Liver (tissue), 9 donors: Measurements from ENCODE around the gene RASL10A. TPM values are rescaled to one million over a fixed set of nuclear protein-coding genes. Genes with fewer than 3 reads are reported as not detected.
A peak's percentile ranks its signal among the peaks of the same experiment; 100 is the strongest.

Source experiments
- DNase-seq: peaks from one replicate; pipeline ENCODE4 v3.0.0-alpha.2; 2017; ENCODE audit warnings: low spot score
- H3K27ac ChIP-seq, 2 donors: one replicate each; pipeline ENCODE4 v1.7.0; 2013; ENCODE audit warnings: inconsistent platforms in 2 of 2, low read length in 2 of 2, control low read depth in 1 of 2, low read depth in 1 of 2, mild to moderate bottlenecking in 1 of 2
- H3K27me3 ChIP-seq, 4 donors: one replicate each; pipeline versions ENCODE4 v1.6.1 to v1.7.0; 2013; ENCODE audit warnings: low read length in 3 of 4, inconsistent platforms in 1 of 4, mild to moderate bottlenecking in 1 of 4, moderate library complexity in 1 of 4; ENCODE audit not compliant: control insufficient read depth in 4 of 4, insufficient read depth in 4 of 4
- H3K36me3 ChIP-seq, 4 donors: one replicate each; pipeline versions ENCODE4 v1.6.1 to v1.7.0; 2013; ENCODE audit warnings: low read length in 3 of 4, mild to moderate bottlenecking in 3 of 4, low read depth in 1 of 4, moderate library complexity in 1 of 4; ENCODE audit not compliant: control insufficient read depth in 4 of 4, insufficient read depth in 3 of 4
- H3K4me1 ChIP-seq, 4 donors: one replicate each; pipeline versions ENCODE4 v1.6.1 to v1.7.0; 2013; ENCODE audit warnings: low read length in 3 of 4, mild to moderate bottlenecking in 3 of 4, moderate library complexity in 1 of 4; ENCODE audit not compliant: control insufficient read depth in 4 of 4, insufficient read depth in 4 of 4
- H3K4me3 ChIP-seq, 3 donors: one replicate each; pipeline versions ENCODE4 v1.6.1 to v1.7.0; 2013; ENCODE audit warnings: low read length in 3 of 3, control low read depth in 1 of 3, low read depth in 1 of 3, mild to moderate bottlenecking in 1 of 3
- H3K9ac ChIP-seq, 2 donors: one replicate each; pipeline ENCODE4 v1.7.0; 2013; ENCODE audit warnings: low read length in 2 of 2, mild to moderate bottlenecking in 2 of 2, moderate library complexity in 2 of 2, control low read depth in 1 of 2, low read depth in 1 of 2
- H3K9me3 ChIP-seq, 4 donors: one replicate each; pipeline versions ENCODE4 v1.6.1 to v1.7.0; 2013; ENCODE audit warnings: low read length in 3 of 4; ENCODE audit not compliant: control insufficient read depth in 4 of 4
- EGR1 ChIP-seq, 2 donors: IDR thresholded peaks; 2 replicates each; pipeline ENCODE4 v1.6.1; 2016 to 2018; ENCODE audit warnings: antibody characterized with exemption in 2 of 2, low read depth in 2 of 2
- FOXA1 ChIP-seq: IDR thresholded peaks from 2 replicates; pipeline ENCODE4 v1.6.1; 2016; ENCODE audit warnings: antibody characterized with exemption
- FOXA2 ChIP-seq: IDR thresholded peaks from 2 replicates; pipeline ENCODE4 v1.6.1; 2016; ENCODE audit warnings: antibody characterized with exemption
- GABPA ChIP-seq, 2 donors: IDR thresholded peaks in 1 of 2; conservative IDR thresholded peaks in 1 of 2; 2 replicates each; pipeline ENCODE4 v1.6.1; 2016; ENCODE audit warnings: antibody characterized with exemption in 2 of 2, mild to moderate bottlenecking in 1 of 2, moderate library complexity in 1 of 2
- HNF4A ChIP-seq, 2 donors: conservative IDR thresholded peaks; 2 replicates each; pipeline ENCODE4 v1.6.1; 2016; ENCODE audit warnings: antibody characterized with exemption in 2 of 2, mild to moderate bottlenecking in 2 of 2
- HNF4G ChIP-seq: IDR thresholded peaks from 2 replicates; pipeline ENCODE4 v1.6.1; 2016; ENCODE audit warnings: antibody characterized with exemption
- JUND ChIP-seq, 2 donors: IDR thresholded peaks; 2 replicates each; pipeline ENCODE4 v1.6.1; 2016; ENCODE audit warnings: antibody characterized with exemption in 2 of 2
- NR2F2 ChIP-seq: IDR thresholded peaks from 2 replicates; pipeline ENCODE4 v1.6.1; 2016; ENCODE audit warnings: antibody characterized with exemption
- RAD21 ChIP-seq, 2 donors: IDR thresholded peaks; 2 replicates each; pipeline ENCODE4 v1.6.1; 2016; ENCODE audit warnings: antibody characterized with exemption in 2 of 2, mild to moderate bottlenecking in 2 of 2
- RXRA ChIP-seq, 2 donors: IDR thresholded peaks; 2 replicates each; pipeline ENCODE4 v1.6.1; 2017 to 2018; ENCODE audit warnings: antibody characterized with exemption in 2 of 2, mild to moderate bottlenecking in 1 of 2
- SP1 ChIP-seq: IDR thresholded peaks from 2 replicates; pipeline ENCODE4 v1.6.1; 2018; ENCODE audit warnings: antibody characterized with exemption, mild to moderate bottlenecking
- TAF1 ChIP-seq: conservative IDR thresholded peaks from 2 replicates; pipeline ENCODE4 v1.6.1; 2016; ENCODE audit warnings: antibody characterized with exemption, mild to moderate bottlenecking
- YY1 ChIP-seq: IDR thresholded peaks from 2 replicates; pipeline ENCODE4 v1.6.1; 2016; ENCODE audit warnings: antibody characterized with exemption, mild to moderate bottlenecking
- WGBS: extraction: QIAGEN DNeasy Blood & Tissue Kit; methylation state at CpG from one replicate; pipeline ENCODE4 v1.1.7; 2013; 5-methylcytosine and 5-hydroxymethylcytosine counted together
- polyA plus RNA-seq, 2 donors: library from polyadenylated mRNA; stranded (reverse) in 1 of 2; unstranded in 1 of 2; fragments of 200-250 nt in 1 of 2; fragments of >200 nt in 1 of 2; fragmentation: Nextera tagmentation in 1 of 2; extraction: Ambion mirVana in 1 of 2; gene quantifications; one replicate each; pipeline versions ENCODE4 v1.2.1 to v1.2.3, GENCODE V29; 2013 to 2015
- total RNA-seq, 2 donors: library from RNA; depleted of rRNA; stranded (reverse); fragments of >200 nt; gene quantifications; one replicate each; pipeline ENCODE4 v1.2.3, GENCODE V29; 2014
- TF ChIP-seq, protein P1 (sequence below): IDR thresholded peaks from 2 replicates; pipeline ENCODE4 v1.6.1; 2016; ENCODE audit warnings: antibody characterized with exemption
- TF ChIP-seq, protein P2 (sequence below): fragments of 150-350 bp; IDR thresholded peaks from 2 replicates; pipeline ENCODE4 v1.5.1; 2017; ENCODE audit warnings: improper control_type of control experiment, low read depth, low read length; ENCODE audit not compliant: missing input control
- TF ChIP-seq, protein P3 (sequence below): IDR thresholded peaks from 2 replicates; pipeline ENCODE4 v1.6.1; 2016; ENCODE audit warnings: antibody characterized with exemption, mild to moderate bottlenecking
- TF ChIP-seq, protein P4 (sequence below): IDR thresholded peaks from 2 replicates; pipeline ENCODE4 v1.6.1; 2016; ENCODE audit warnings: antibody characterized with exemption
- TF ChIP-seq, protein P5 (sequence below): IDR thresholded peaks from 2 replicates; pipeline ENCODE4 v1.6.1; 2016; ENCODE audit warnings: antibody characterized with exemption
- donor health status: healthy.
- donor health status: healthy.
- donor health status: healthy.
- donor health status: healthy.
- donor health status: healthy.

Gene RASL10A
- total and polyA plus RNA-seq, 4 donors: 0.10 to 0.79 (median 0.47) TPM

DNA sequence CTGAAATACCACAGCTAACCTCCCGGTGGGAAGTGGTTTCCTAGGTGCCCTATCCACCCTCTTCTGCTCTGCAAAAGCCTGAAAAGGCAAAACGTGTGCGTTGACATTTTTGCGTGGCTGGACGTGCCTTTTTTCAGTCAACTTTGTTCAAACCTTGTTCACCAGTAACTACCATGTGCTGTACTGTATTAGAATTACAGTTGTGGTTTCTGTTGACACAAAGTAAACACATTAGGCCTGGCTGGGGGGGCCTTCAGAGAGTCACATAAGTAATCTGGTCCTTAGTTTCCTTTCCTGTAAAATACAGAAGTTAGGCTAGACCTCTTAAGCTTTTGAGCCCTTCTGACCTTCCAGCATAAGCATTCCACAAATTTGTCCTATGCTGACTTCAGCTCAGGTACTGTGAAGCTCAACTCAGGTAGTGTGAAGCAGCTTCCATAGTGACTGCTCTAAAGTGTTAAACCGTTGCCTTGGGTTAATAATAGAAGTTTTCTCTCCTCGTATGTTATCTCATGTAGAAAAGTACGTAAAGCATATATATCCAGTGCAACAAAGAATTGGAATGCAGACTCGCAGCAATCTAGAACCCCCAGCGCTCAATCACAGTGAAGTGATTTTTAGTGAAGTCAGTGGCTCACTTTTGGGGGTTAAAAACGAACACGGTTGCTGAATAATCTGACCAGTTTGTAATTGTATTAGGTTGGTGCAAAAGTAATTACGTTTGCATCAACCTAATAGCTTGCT is 45.6 kb downstream of the RASL10A start:
- peak overlapping the region; percentile 91 to 93 for H3K9ac ChIP-seq
- no peaks in the 10 kb centered on the region for H3K27me3 ChIP-seq
- no peak for DNase-seq
- no peaks in the 10 kb centered on the region for H3K9me3 ChIP-seq
- peaks cover 4 to 31% (median 27%) of the 10 kb centered on the region in 4 donors for H3K36me3 ChIP-seq
- peak overlapping the region; percentile 97 to 99 for H3K27ac ChIP-seq
- H3K4me3 ChIP-seq: peak overlapping the region; percentile 77 to 83 (median 79)
- TF ChIP-seq YY1 (no peak), GABPA (IDR thresholded peaks at IDR 0.05 in 1 of 2, conservative IDR thresholded peaks at IDR 0.05 in 1 of 2) (no peak), FOXA2 (no peak), NR2F2 (no peak), FOXA1 (no peak), RXRA (IDR thresholded peaks at IDR 0.05) (no peak), JUND (IDR thresholded peaks at IDR 0.05) (no peak), HNF4A (conservative IDR thresholded peaks at IDR 0.05) (no peak)
- TF ChIP-seq, protein P1, sequence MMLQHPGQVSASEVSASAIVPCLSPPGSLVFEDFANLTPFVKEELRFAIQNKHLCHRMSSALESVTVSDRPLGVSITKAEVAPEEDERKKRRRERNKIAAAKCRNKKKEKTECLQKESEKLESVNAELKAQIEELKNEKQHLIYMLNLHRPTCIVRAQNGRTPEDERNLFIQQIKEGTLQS: no peak
- TF ChIP-seq, protein P2, sequence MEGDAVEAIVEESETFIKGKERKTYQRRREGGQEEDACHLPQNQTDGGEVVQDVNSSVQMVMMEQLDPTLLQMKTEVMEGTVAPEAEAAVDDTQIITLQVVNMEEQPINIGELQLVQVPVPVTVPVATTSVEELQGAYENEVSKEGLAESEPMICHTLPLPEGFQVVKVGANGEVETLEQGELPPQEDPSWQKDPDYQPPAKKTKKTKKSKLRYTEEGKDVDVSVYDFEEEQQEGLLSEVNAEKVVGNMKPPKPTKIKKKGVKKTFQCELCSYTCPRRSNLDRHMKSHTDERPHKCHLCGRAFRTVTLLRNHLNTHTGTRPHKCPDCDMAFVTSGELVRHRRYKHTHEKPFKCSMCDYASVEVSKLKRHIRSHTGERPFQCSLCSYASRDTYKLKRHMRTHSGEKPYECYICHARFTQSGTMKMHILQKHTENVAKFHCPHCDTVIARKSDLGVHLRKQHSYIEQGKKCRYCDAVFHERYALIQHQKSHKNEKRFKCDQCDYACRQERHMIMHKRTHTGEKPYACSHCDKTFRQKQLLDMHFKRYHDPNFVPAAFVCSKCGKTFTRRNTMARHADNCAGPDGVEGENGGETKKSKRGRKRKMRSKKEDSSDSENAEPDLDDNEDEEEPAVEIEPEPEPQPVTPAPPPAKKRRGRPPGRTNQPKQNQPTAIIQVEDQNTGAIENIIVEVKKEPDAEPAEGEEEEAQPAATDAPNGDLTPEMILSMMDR: no peak
- TF ChIP-seq, protein P3, sequence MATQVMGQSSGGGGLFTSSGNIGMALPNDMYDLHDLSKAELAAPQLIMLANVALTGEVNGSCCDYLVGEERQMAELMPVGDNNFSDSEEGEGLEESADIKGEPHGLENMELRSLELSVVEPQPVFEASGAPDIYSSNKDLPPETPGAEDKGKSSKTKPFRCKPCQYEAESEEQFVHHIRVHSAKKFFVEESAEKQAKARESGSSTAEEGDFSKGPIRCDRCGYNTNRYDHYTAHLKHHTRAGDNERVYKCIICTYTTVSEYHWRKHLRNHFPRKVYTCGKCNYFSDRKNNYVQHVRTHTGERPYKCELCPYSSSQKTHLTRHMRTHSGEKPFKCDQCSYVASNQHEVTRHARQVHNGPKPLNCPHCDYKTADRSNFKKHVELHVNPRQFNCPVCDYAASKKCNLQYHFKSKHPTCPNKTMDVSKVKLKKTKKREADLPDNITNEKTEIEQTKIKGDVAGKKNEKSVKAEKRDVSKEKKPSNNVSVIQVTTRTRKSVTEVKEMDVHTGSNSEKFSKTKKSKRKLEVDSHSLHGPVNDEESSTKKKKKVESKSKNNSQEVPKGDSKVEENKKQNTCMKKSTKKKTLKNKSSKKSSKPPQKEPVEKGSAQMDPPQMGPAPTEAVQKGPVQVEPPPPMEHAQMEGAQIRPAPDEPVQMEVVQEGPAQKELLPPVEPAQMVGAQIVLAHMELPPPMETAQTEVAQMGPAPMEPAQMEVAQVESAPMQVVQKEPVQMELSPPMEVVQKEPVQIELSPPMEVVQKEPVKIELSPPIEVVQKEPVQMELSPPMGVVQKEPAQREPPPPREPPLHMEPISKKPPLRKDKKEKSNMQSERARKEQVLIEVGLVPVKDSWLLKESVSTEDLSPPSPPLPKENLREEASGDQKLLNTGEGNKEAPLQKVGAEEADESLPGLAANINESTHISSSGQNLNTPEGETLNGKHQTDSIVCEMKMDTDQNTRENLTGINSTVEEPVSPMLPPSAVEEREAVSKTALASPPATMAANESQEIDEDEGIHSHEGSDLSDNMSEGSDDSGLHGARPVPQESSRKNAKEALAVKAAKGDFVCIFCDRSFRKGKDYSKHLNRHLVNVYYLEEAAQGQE: no peak
- TF ChIP-seq, protein P4, sequence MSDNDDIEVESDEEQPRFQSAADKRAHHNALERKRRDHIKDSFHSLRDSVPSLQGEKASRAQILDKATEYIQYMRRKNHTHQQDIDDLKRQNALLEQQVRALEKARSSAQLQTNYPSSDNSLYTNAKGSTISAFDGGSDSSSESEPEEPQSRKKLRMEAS: no peak
- peaks cover 4 to 69% (median 57%) of the 10 kb centered on the region in 4 donors for H3K4me1 ChIP-seq
- 8% methylated on average over 13 of the region's 13 CpGs for WGBS

DNA sequence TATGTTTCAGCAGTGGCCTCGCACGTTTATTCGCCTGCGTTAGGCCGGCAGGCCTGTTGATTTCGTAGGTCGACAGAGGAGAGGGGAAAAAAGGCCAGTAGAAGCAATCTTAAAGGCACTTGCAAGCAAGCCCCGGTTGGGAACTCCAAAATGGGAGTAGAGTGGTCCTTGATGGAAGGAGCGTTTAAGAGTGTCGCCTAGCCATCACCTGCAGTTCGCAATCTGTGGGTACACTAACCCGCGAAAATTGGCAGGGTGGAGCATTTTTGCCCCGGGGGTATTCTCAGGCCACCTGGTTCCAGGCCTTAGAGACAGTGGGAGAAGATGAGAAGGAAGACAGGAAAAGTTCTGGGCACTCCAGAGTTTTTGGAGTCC is 46.3 kb downstream of the RASL10A start:
- Histone ChIP-seq H3K27ac (peak overlapping the region; percentile 97 to 99), H3K4me1 (peaks cover 4 to 65% (median 52%) of the 10 kb centered on the region in 4 donors), H3K9ac (peak overlapping the region; percentile 91 to 93), H3K36me3 (peaks cover 4 to 27% (median 21%) of the 10 kb centered on the region in 4 donors), H3K4me3 (peak overlapping the region; percentile 77 to 83 (median 79)), H3K9me3 (no peaks in the 10 kb centered on the region), H3K27me3 (no peaks in the 10 kb centered on the region)
- WGBS: 1% methylated on average over 14 of the region's 14 CpGs
- no peak for DNase-seq
- TF ChIP-seq RXRA (IDR thresholded peaks at IDR 0.05) (no peak), FOXA1 (no peak), FOXA2 (no peak), RAD21 (IDR thresholded peaks at IDR 0.05) (no peak), EGR1 (IDR thresholded peaks at IDR 0.05; ENCODE audit: low read depth in 2 of 2) (no peak), GABPA (IDR thresholded peaks at IDR 0.05 in 1 of 2, conservative IDR thresholded peaks at IDR 0.05 in 1 of 2) (no peak), TAF1 (no peak), YY1 (no peak), SP1 (no peak), HNF4G (no peak), JUND (IDR thresholded peaks at IDR 0.05) (no peak), NR2F2 (no peak), HNF4A (conservative IDR thresholded peaks at IDR 0.05) (no peak)
- TF ChIP-seq, protein P1: no peak
- TF ChIP-seq, protein P2: no peak
- TF ChIP-seq, protein P4: no peak
- TF ChIP-seq, protein P5, sequence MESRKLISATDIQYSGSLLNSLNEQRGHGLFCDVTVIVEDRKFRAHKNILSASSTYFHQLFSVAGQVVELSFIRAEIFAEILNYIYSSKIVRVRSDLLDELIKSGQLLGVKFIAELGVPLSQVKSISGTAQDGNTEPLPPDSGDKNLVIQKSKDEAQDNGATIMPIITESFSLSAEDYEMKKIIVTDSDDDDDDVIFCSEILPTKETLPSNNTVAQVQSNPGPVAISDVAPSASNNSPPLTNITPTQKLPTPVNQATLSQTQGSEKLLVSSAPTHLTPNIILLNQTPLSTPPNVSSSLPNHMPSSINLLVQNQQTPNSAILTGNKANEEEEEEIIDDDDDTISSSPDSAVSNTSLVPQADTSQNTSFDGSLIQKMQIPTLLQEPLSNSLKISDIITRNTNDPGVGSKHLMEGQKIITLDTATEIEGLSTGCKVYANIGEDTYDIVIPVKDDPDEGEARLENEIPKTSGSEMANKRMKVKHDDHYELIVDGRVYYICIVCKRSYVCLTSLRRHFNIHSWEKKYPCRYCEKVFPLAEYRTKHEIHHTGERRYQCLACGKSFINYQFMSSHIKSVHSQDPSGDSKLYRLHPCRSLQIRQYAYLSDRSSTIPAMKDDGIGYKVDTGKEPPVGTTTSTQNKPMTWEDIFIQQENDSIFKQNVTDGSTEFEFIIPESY: no peak
